GM12878 (cell line): ENCODE data around the gene RIPOR3.

Experiments used
- EP300 ChIP-seq, 2 experiments: fragments of 150-350 bp in 1 of 2; IDR thresholded peaks; 2 replicates each; pipeline ENCODE4 v1.6.1; 2011 to 2012; ENCODE audit warnings: low read depth in 2 of 2, low read length in 2 of 2, borderline replicate concordance in 1 of 2, improper control_type of control experiment in 1 of 2, inconsistent platforms in 1 of 2; ENCODE audit not compliant: control insufficient read depth in 1 of 2
- EZH2 ChIP-seq: IDR thresholded peaks from 2 replicates; pipeline ENCODE4 v1.6.1; 2012; ENCODE audit warnings: low read depth, mild to moderate bottlenecking, control low read depth, inconsistent platforms, low read length, borderline replicate concordance; ENCODE audit not compliant: control insufficient read depth
- HDAC2 ChIP-seq: fragments of 200-600 bp; sonication (generic); IDR thresholded peaks from 2 replicates; pipeline ENCODE4 v1.6.1; 2017
- POLR2A ChIP-seq: IDR thresholded peaks from 2 replicates; pipeline ENCODE4 v1.6.1; 2011; ENCODE audit warnings: low read depth, mild to moderate bottlenecking, low read length
- POLR2AphosphoS5 ChIP-seq: IDR thresholded peaks from 2 replicates; pipeline ENCODE4 v1.6.1; 2011; ENCODE audit warnings: mild to moderate bottlenecking, low read length, inconsistent platforms
- RBBP5 ChIP-seq: fragments of 200-600 bp; sonication (generic); conservative IDR thresholded peaks from 2 replicates; pipeline ENCODE4 v1.6.1; 2016

DNA sequence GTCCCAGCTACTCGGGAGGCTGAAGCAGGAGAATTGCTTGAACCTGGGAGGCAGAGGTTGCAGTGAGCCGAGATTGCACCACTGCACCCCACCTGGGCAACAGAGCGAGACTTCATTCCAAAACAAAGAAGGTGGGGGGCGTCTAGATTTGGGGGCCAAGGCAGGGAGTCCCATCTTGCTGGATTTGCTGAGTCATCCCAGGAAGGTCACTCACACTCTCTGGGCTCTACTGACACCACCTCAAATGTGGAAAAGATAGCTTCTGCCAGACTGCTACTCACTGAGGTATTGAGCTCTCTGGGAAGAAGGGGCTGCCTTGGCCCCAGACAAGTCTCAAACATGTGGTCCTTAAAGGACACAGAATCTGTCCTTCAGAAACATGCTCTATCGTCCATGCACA is 74.3 kb downstream of the RIPOR3 start:
- TF ChIP-seq POLR2A = no peak
- no peak for TF ChIP-seq EP300 (IDR thresholded peaks at IDR 0.05; ENCODE audit: borderline replicate concordance in 1 of 2, control insufficient read depth in 1 of 2, low read depth in 2 of 2, low read length in 2 of 2)
- TF ChIP-seq POLR2AphosphoS5 = no peak
- no peak for TF ChIP-seq RBBP5
- TF ChIP-seq HDAC2 = no peak
- TF ChIP-seq EZH2 = no peak
